Left forelimb (tissue), 1 donor: Measurements from ENCODE around the gene CUL4A.
"Not testable (repeated sequence)": the region's sequence is repeated elsewhere in the genome, so short reads cannot be mapped to it uniquely, and the experiment has no call there.

Source experiments
- DNase-seq: peaks from one replicate; pipeline ENCODE4 v3.0.0-alpha.2; 2018; ENCODE audit warnings: low spot score

The CUL4A gene

GRCh38 chr13:113291129-113291528 is 81.7 kb downstream of the CUL4A start:
- DNase-seq: no peak

- DNase-seq: no peak
These were observed 82.8 kb downstream of the CUL4A start for GRCh38 chr13:113292021-113292862.

- DNase-seq: no peak
These were observed 84.3 kb downstream of the CUL4A start for GRCh38 chr13:113293686-113294085.

GRCh38 chr13:113295776-113296175 is 86.4 kb downstream of the CUL4A start:
- DNase-seq: no peak

- DNase-seq: peak; percentile 100
These were observed 87.5 kb downstream of the CUL4A start, which contains the start of gene LAMP1 for GRCh38 chr13:113296823-113297369. Gene LAMP1 (plus strand): TSS chr13:113297239. CDS start chr13:113297435, 196 bp downstream.

GRCh38 chr13:113297370-113298042 is 88.1 kb downstream of the CUL4A start:
- no peak for DNase-seq

GRCh38 chr13:113298043-113298945 is 88.9 kb downstream of the CUL4A start:
- DNase-seq: no peak

- DNase-seq: no peak
These were observed 90.5 kb downstream of the CUL4A start for GRCh38 chr13:113299951-113300350.

- DNase-seq: no peak
These were observed 93.6 kb downstream of the CUL4A start for GRCh38 chr13:113302986-113303385.

- DNase-seq: no peak
These were observed 94.7 kb downstream of the CUL4A start for GRCh38 chr13:113304121-113304520.

GRCh38 chr13:113305208-113305607 is 95.8 kb downstream of the CUL4A start:
- DNase-seq: no peak

GRCh38 chr13:113307491-113307890 is 98.1 kb downstream of the CUL4A start:
- no peak for DNase-seq

GRCh38 chr13:113309473-113309872 is 100.1 kb downstream of the CUL4A start:
- DNase-seq: no peak

GRCh38 chr13:113314112-113314511 is 104.7 kb downstream of the CUL4A start:
- DNase-seq: not testable (repeated sequence)

GRCh38 chr13:113314895-113315470 is 105.6 kb downstream of the CUL4A start:
- DNase-seq: not testable (repeated sequence)

- no peak for DNase-seq
These were observed 106.6 kb downstream of the CUL4A start for GRCh38 chr13:113315992-113316391.
